Activated naive CD8-positive, alpha-beta T cell treated with anti-CD3 and anti-CD28 coated beads, Interleukin-2, amount 10 ng/mL, durations not matched to agents 7 days and 5 days (primary cell): ENCODE results near the gene C19orf85. TPM values are rescaled to one million over a fixed set of nuclear protein-coding genes. Genes with fewer than 3 reads are reported as not detected.

Source experiments
- ATAC-seq: fragments of 150-1000 bp; cut with Tn5 transposase; one replicate; pipeline ENCODE4 v1.10.0; 2021; ENCODE audit warnings: low read depth, moderate library complexity
- POLR2A ChIA-PET: fragments of 350-600 bp; sonication (Branson Sonifier 250); formaldehyde crosslinking; loops from one replicate; lab custom pipeline; 2021; ENCODE audit warnings: antibody characterized with exemption; lab: Charles Lee
- DNase-seq: peaks from one replicate; pipeline ENCODE4 v3.0.0; 2021
- H3K27ac Mint-ChIP-seq: one replicate; pipeline ENCODE4 v1.8.0; 2022; ENCODE audit warnings: mild to moderate bottlenecking, mixed read lengths
- H3K27me3 Mint-ChIP-seq: one replicate; pipeline ENCODE4 v1.8.0; 2022; ENCODE audit warnings: mild to moderate bottlenecking, moderate library complexity, mixed read lengths
- H3K36me3 Mint-ChIP-seq: one replicate; pipeline ENCODE4 v1.8.0; 2021; ENCODE audit warnings: mild to moderate bottlenecking, mixed read lengths
- H3K4me1 Mint-ChIP-seq: one replicate; pipeline ENCODE4 v1.8.0; 2021; ENCODE audit warnings: mixed read lengths
- H3K4me3 Mint-ChIP-seq: one replicate; pipeline ENCODE4 v1.8.0; 2022; ENCODE audit warnings: mild to moderate bottlenecking, moderate library complexity, mixed read lengths
- H3K9me3 Mint-ChIP-seq: one replicate; pipeline ENCODE4 v1.8.0; 2021; ENCODE audit warnings: mixed read lengths
- total RNA-seq, 2 experiments: library from RNA; stranded (reverse); gene quantifications; one replicate each; pipeline ENCODE4 v1.2.3, GENCODE V29; 2021

The C19orf85 gene
- total RNA-seq, 2 experiments from 2014 or later: not detected

GRCh38 chr19:55486971-55487923 is 22.7 kb upstream of the C19orf85 start:
- H3K9me3 Mint-ChIP-seq: no peaks in the 10 kb centered on the region
- H3K36me3 Mint-ChIP-seq: no peaks in the 10 kb centered on the region
- no peak overlapping the region for H3K4me3 Mint-ChIP-seq
- H3K4me1 Mint-ChIP-seq: peaks cover 4% of the 10 kb centered on the region
- peak overlapping the region; percentile 30 for H3K27ac Mint-ChIP-seq
- POLR2A ChIA-PET: interaction anchor here (0.8 to 1.8 kb wide), 2 partner anchors 11 to 25 kb away, joined by 3 to 10 read pairs; partner anchors contain the start of genes ISOC2 and ZNF628
- DNase-seq (no peak), ATAC-seq (no peak)
- H3K27me3 Mint-ChIP-seq: peaks cover 6% of the 10 kb centered on the region

- Mint-ChIP-seq H3K27ac (peak overlapping the region; percentile 80), H3K27me3 (peaks cover 2% of the 10 kb centered on the region), H3K36me3 (no peaks in the 10 kb centered on the region), H3K4me3 (peak overlapping the region; percentile 83), H3K9me3 (no peaks in the 10 kb centered on the region), H3K4me1 (peaks cover 4% of the 10 kb centered on the region)
- ATAC-seq (no peak), DNase-seq (no peak)
- POLR2A ChIA-PET: interaction anchor here (0.8 to 2.5 kb wide), 8 partner anchors 10 to 227 kb away, joined by 3 to 21 read pairs (median 4); partner anchors contain the start of genes ISOC2, KMT5C, PPP6R1 and UBE2S
Observed at GRCh38 chr19:55486043-55486970, 21.8 kb upstream of the C19orf85 start.

GRCh38 chr19:55485439-55486011 is 21.0 kb upstream of the C19orf85 start:
- POLR2A ChIA-PET: interaction anchor here (0.6 to 2.5 kb wide), 9 partner anchors 9 to 226 kb away, joined by 3 to 21 read pairs (median 3); partner anchors contain the start of genes KMT5C, PPP6R1, U2AF2 and UBE2S
- H3K4me1 Mint-ChIP-seq: peaks cover 4% of the 10 kb centered on the region
- H3K27me3 Mint-ChIP-seq: peaks cover 2% of the 10 kb centered on the region
- H3K9me3 Mint-ChIP-seq: no peaks in the 10 kb centered on the region
- ATAC-seq (no peak), DNase-seq (no peak)
- H3K36me3 Mint-ChIP-seq: no peaks in the 10 kb centered on the region
- peak overlapping the region; percentile 83 for H3K4me3 Mint-ChIP-seq
- peak overlapping the region; percentile 80 for H3K27ac Mint-ChIP-seq

- peaks cover 6% of the 10 kb centered on the region for H3K4me1 Mint-ChIP-seq
- peak; percentile 65 for ATAC-seq
- POLR2A ChIA-PET: interaction anchor here (0.6 to 2.5 kb wide), 10 partner anchors 9 to 226 kb away, joined by 3 to 21 read pairs (median 4); partner anchors contain the start of genes KMT5C, PPP6R1, U2AF2 and UBE2S
- H3K27me3 Mint-ChIP-seq: peaks cover 2% of the 10 kb centered on the region
- no peaks in the 10 kb centered on the region for H3K9me3 Mint-ChIP-seq
- peaks cover 1% of the 10 kb centered on the region for H3K36me3 Mint-ChIP-seq
- H3K4me3 Mint-ChIP-seq: peak within 1 kb of the TSS; percentile 83
- peak within 1 kb of the TSS; percentile 80 for H3K27ac Mint-ChIP-seq
- peak; percentile 85 for DNase-seq
Observed at GRCh38 chr19:55484593-55485438, 20.3 kb upstream of the C19orf85 start, which contains the start of gene NAT14. Gene NAT14, plus strand, starts transcription at chr19:55485188. Its CDS starts 521 bp downstream, at chr19:55485709.

GRCh38 chr19:55483706-55484592 is 19.4 kb upstream of the C19orf85 start:
- H3K9me3 Mint-ChIP-seq: no peaks in the 10 kb centered on the region
- ATAC-seq (no peak), DNase-seq (no peak)
- H3K27me3 Mint-ChIP-seq: peaks cover 2% of the 10 kb centered on the region
- H3K4me3 Mint-ChIP-seq: peak overlapping the region; percentile 83
- peaks cover 3% of the 10 kb centered on the region for H3K36me3 Mint-ChIP-seq
- POLR2A ChIA-PET: interaction anchor here (0.7 to 2.5 kb wide), 5 partner anchors 8 to 77 kb away, joined by 3 to 21 read pairs (median 6); partner anchors contain the start of genes UBE2S and ZNF628
- H3K27ac Mint-ChIP-seq: no peak overlapping the region
- H3K4me1 Mint-ChIP-seq: peaks cover 9% of the 10 kb centered on the region

GRCh38 chr19:55482967-55483705 is 18.6 kb upstream of the C19orf85 start:
- H3K4me3 Mint-ChIP-seq: no peak overlapping the region
- no peaks in the 10 kb centered on the region for H3K9me3 Mint-ChIP-seq
- DNase-seq: no peak
- no peaks in the 10 kb centered on the region for H3K27me3 Mint-ChIP-seq
- H3K27ac Mint-ChIP-seq: no peak overlapping the region
- peaks cover 14% of the 10 kb centered on the region for H3K4me1 Mint-ChIP-seq
- POLR2A ChIA-PET: interaction anchor here (2.5 kb wide), 1 partner anchor 76 kb away, joined by 8 read pairs; the partner anchor contains the start of gene UBE2S
- H3K36me3 Mint-ChIP-seq: peaks cover 3% of the 10 kb centered on the region
- ATAC-seq: no peak

GRCh38 chr19:55482156-55482961 is 17.8 kb upstream of the C19orf85 start:
- POLR2A ChIA-PET: no interaction called here
- no peak for DNase-seq
- ATAC-seq: no peak
- H3K9me3 Mint-ChIP-seq: no peaks in the 10 kb centered on the region
- H3K27ac Mint-ChIP-seq: no peak overlapping the region
- H3K4me3 Mint-ChIP-seq: no peak overlapping the region
- H3K27me3 Mint-ChIP-seq: no peaks in the 10 kb centered on the region
- peaks cover 3% of the 10 kb centered on the region for H3K36me3 Mint-ChIP-seq
- peaks cover 19% of the 10 kb centered on the region for H3K4me1 Mint-ChIP-seq

GRCh38 chr19:55481794-55482155 is 17.2 kb upstream of the C19orf85 start:
- ATAC-seq: no peak
- H3K9me3 Mint-ChIP-seq: no peaks in the 10 kb centered on the region
- no peaks in the 10 kb centered on the region for H3K27me3 Mint-ChIP-seq
- H3K4me1 Mint-ChIP-seq: peaks cover 19% of the 10 kb centered on the region
- H3K36me3 Mint-ChIP-seq: peaks cover 3% of the 10 kb centered on the region
- DNase-seq: no peak
- H3K27ac Mint-ChIP-seq: no peak overlapping the region
- POLR2A ChIA-PET: no interaction called here
- H3K4me3 Mint-ChIP-seq: no peak overlapping the region

GRCh38 chr19:55481148-55481793 is 16.7 kb upstream of the C19orf85 start:
- Mint-ChIP-seq H3K9me3 (no peaks in the 10 kb centered on the region), H3K4me1 (peaks cover 19% of the 10 kb centered on the region), H3K36me3 (peaks cover 3% of the 10 kb centered on the region), H3K27ac (no peak overlapping the region), H3K27me3 (no peaks in the 10 kb centered on the region), H3K4me3 (no peak overlapping the region)
- DNase-seq (no peak), ATAC-seq (no peak)
- POLR2A ChIA-PET: no interaction called here
